ENCODE results near the gene PFKFB3.
A peak's percentile ranks its signal among the peaks of the same experiment; 100 is the strongest.

Gene PFKFB3

GRCh38 chr10:6208799-6209235, 6.1 kb downstream of the PFKFB3 start:
- H3K18ac ChIP-seq (ENCODE audit: low read length): no peak overlapping the region
- peaks cover 39% of the 10 kb centered on the region for H3K79me2 ChIP-seq (ENCODE audit: control insufficient read depth, insufficient read depth, low read length)
- no peak overlapping the region for H2BK120ac ChIP-seq (ENCODE audit: low read depth, low read length)
- WGBS (ENCODE audit: extremely low coverage, insufficient coverage, low lambda C conversion rate): no CpG with 5 or more reads among the region's 12 CpGs
- H2AK5ac ChIP-seq (ENCODE audit: low read length): no peak overlapping the region
- H3K27me3 ChIP-seq (ENCODE audit: insufficient read depth, low read length, poor library complexity): no peaks in the 10 kb centered on the region
- no peak overlapping the region for H3K4ac ChIP-seq (ENCODE audit: low read depth, low read length)
- no peak overlapping the region for H4K8ac ChIP-seq (ENCODE audit: low read depth, low read length)
- no peak overlapping the region for H3K27ac ChIP-seq (ENCODE audit: low read depth, low read length)
- H3K4me1 ChIP-seq (ENCODE audit: control insufficient read depth, low read depth, low read length): peaks cover 12% of the 10 kb centered on the region
- H2BK5ac ChIP-seq (ENCODE audit: low read length): no peak overlapping the region
- no peak overlapping the region for H3K23ac ChIP-seq (ENCODE audit: low read length)
- peaks cover 2% of the 10 kb centered on the region for H3K36me3 ChIP-seq (ENCODE audit: control insufficient read depth, insufficient read depth, low read length)
- peaks cover 31% of the 10 kb centered on the region for H3K79me1 ChIP-seq (ENCODE audit: low read length)
- H3K56ac ChIP-seq (ENCODE audit: low read length): no peak overlapping the region
- H4K5ac ChIP-seq (ENCODE audit: low read length): no peak overlapping the region
- no peak overlapping the region for H3K4me2 ChIP-seq (ENCODE audit: low read length)
- no peak overlapping the region for H2BK15ac ChIP-seq (replicated peaks; ENCODE audit: low read depth)
- no peak overlapping the region for H3K4me3 ChIP-seq (ENCODE audit: low read length)
- DNase-seq: no peak
- H3K9ac ChIP-seq (ENCODE audit: low read length): no peak overlapping the region

- Histone ChIP-seq H3K27me3 (ENCODE audit: insufficient read depth, low read length, poor library complexity) (no peaks in the 10 kb centered on the region), H3K27ac (ENCODE audit: low read depth, low read length) (no peak overlapping the region), H2BK120ac (ENCODE audit: low read depth, low read length) (no peak overlapping the region), H3K79me1 (ENCODE audit: low read length) (peaks cover 25% of the 10 kb centered on the region), H3K36me3 (ENCODE audit: control insufficient read depth, insufficient read depth, low read length) (peaks cover 6% of the 10 kb centered on the region), H2BK15ac (replicated peaks; ENCODE audit: low read depth) (no peak overlapping the region), H2BK5ac (ENCODE audit: low read length) (no peak overlapping the region), H2AK5ac (ENCODE audit: low read length) (no peak overlapping the region), H3K4me3 (ENCODE audit: low read length) (no peak overlapping the region), H3K4me1 (ENCODE audit: control insufficient read depth, low read depth, low read length) (peaks cover 6% of the 10 kb centered on the region), H3K18ac (ENCODE audit: low read length) (no peak overlapping the region), H4K8ac (ENCODE audit: low read depth, low read length) (no peak overlapping the region), H3K23ac (ENCODE audit: low read length) (no peak overlapping the region), H3K4ac (ENCODE audit: low read depth, low read length) (no peak overlapping the region), H4K5ac (ENCODE audit: low read length) (no peak overlapping the region), H3K56ac (ENCODE audit: low read length) (peak overlapping the region; percentile 53), H3K4me2 (ENCODE audit: low read length) (no peak overlapping the region), H3K9ac (ENCODE audit: low read length) (no peak overlapping the region), H3K79me2 (ENCODE audit: control insufficient read depth, insufficient read depth, low read length) (peaks cover 29% of the 10 kb centered on the region)
- no CpG with 5 or more reads among the region's 6 CpGs for WGBS (ENCODE audit: extremely low coverage, insufficient coverage, low lambda C conversion rate)
- DNase-seq: no peak
Observed at GRCh38 chr10:6211341-6211670, 8.6 kb downstream of the PFKFB3 start.

- Histone ChIP-seq H2AK5ac (ENCODE audit: low read length) (no peak overlapping the region), H3K56ac (ENCODE audit: low read length) (peak overlapping the region; percentile 53), H2BK120ac (ENCODE audit: low read depth, low read length) (no peak overlapping the region), H3K4me2 (ENCODE audit: low read length) (no peak overlapping the region), H3K18ac (ENCODE audit: low read length) (no peak overlapping the region), H2BK15ac (replicated peaks; ENCODE audit: low read depth) (no peak overlapping the region), H4K8ac (ENCODE audit: low read depth, low read length) (no peak overlapping the region), H3K4me1 (ENCODE audit: control insufficient read depth, low read depth, low read length) (peaks cover 6% of the 10 kb centered on the region), H3K27ac (ENCODE audit: low read depth, low read length) (no peak overlapping the region), H3K4me3 (ENCODE audit: low read length) (no peak overlapping the region), H3K4ac (ENCODE audit: low read depth, low read length) (no peak overlapping the region), H3K9ac (ENCODE audit: low read length) (no peak overlapping the region), H3K36me3 (ENCODE audit: control insufficient read depth, insufficient read depth, low read length) (peaks cover 6% of the 10 kb centered on the region), H2BK5ac (ENCODE audit: low read length) (no peak overlapping the region), H3K79me1 (ENCODE audit: low read length) (peaks cover 25% of the 10 kb centered on the region), H4K5ac (ENCODE audit: low read length) (no peak overlapping the region), H3K79me2 (ENCODE audit: control insufficient read depth, insufficient read depth, low read length) (peaks cover 29% of the 10 kb centered on the region), H3K23ac (ENCODE audit: low read length) (peak overlapping the region; percentile 15), H3K27me3 (ENCODE audit: insufficient read depth, low read length, poor library complexity) (no peaks in the 10 kb centered on the region)
- DNase-seq: peak; percentile 44
- WGBS (ENCODE audit: extremely low coverage, insufficient coverage, low lambda C conversion rate): no CpG with 5 or more reads among the region's 30 CpGs
Observed at GRCh38 chr10:6211671-6212635, 9.2 kb downstream of the PFKFB3 start.

- no peak overlapping the region for H3K18ac ChIP-seq (ENCODE audit: low read length)
- H3K4ac ChIP-seq (ENCODE audit: low read depth, low read length): no peak overlapping the region
- peaks cover 24% of the 10 kb centered on the region for H3K79me1 ChIP-seq (ENCODE audit: low read length)
- H3K27me3 ChIP-seq (ENCODE audit: insufficient read depth, low read length, poor library complexity): no peaks in the 10 kb centered on the region
- no peak overlapping the region for H3K23ac ChIP-seq (ENCODE audit: low read length)
- no peak overlapping the region for H3K56ac ChIP-seq (ENCODE audit: low read length)
- H3K36me3 ChIP-seq (ENCODE audit: control insufficient read depth, insufficient read depth, low read length): peaks cover 7% of the 10 kb centered on the region
- H3K4me2 ChIP-seq (ENCODE audit: low read length): no peak overlapping the region
- WGBS (ENCODE audit: extremely low coverage, insufficient coverage, low lambda C conversion rate): no CpG with 5 or more reads among the region's 3 CpGs
- DNase-seq: no peak
- H2AK5ac ChIP-seq (ENCODE audit: low read length): no peak overlapping the region
- no peak overlapping the region for H3K4me3 ChIP-seq (ENCODE audit: low read length)
- no peak overlapping the region for H2BK120ac ChIP-seq (ENCODE audit: low read depth, low read length)
- peaks cover 6% of the 10 kb centered on the region for H3K4me1 ChIP-seq (ENCODE audit: control insufficient read depth, low read depth, low read length)
- H3K27ac ChIP-seq (ENCODE audit: low read depth, low read length): no peak overlapping the region
- no peak overlapping the region for H2BK15ac ChIP-seq (replicated peaks; ENCODE audit: low read depth)
- H3K9ac ChIP-seq (ENCODE audit: low read length): no peak overlapping the region
- H3K79me2 ChIP-seq (ENCODE audit: control insufficient read depth, insufficient read depth, low read length): peaks cover 26% of the 10 kb centered on the region
- no peak overlapping the region for H4K5ac ChIP-seq (ENCODE audit: low read length)
- H2BK5ac ChIP-seq (ENCODE audit: low read length): no peak overlapping the region
- H4K8ac ChIP-seq (ENCODE audit: low read depth, low read length): no peak overlapping the region
Observed at GRCh38 chr10:6212806-6213205, 10.1 kb downstream of the PFKFB3 start.

- H3K36me3 ChIP-seq (ENCODE audit: control insufficient read depth, insufficient read depth, low read length): peaks cover 10% of the 10 kb centered on the region
Observed at GRCh38 chr10:6213257-6213905, 10.6 kb downstream of the PFKFB3 start.

More at GRCh38 chr10:6213257-6213905, 10.6 kb downstream of the PFKFB3 start:
- Histone ChIP-seq H3K4me1 (ENCODE audit: control insufficient read depth, low read depth, low read length) (peaks cover 6% of the 10 kb centered on the region), H3K79me1 (ENCODE audit: low read length) (peaks cover 23% of the 10 kb centered on the region), H2AK5ac (ENCODE audit: low read length) (no peak overlapping the region), H2BK120ac (ENCODE audit: low read depth, low read length) (no peak overlapping the region), H3K4me3 (ENCODE audit: low read length) (no peak overlapping the region), H3K27me3 (ENCODE audit: insufficient read depth, low read length, poor library complexity) (no peaks in the 10 kb centered on the region), H4K8ac (ENCODE audit: low read depth, low read length) (no peak overlapping the region), H3K56ac (ENCODE audit: low read length) (no peak overlapping the region), H2BK5ac (ENCODE audit: low read length) (no peak overlapping the region), H2BK15ac (replicated peaks; ENCODE audit: low read depth) (no peak overlapping the region), H3K4ac (ENCODE audit: low read depth, low read length) (no peak overlapping the region), H3K9ac (ENCODE audit: low read length) (no peak overlapping the region), H3K18ac (ENCODE audit: low read length) (no peak overlapping the region), H3K27ac (ENCODE audit: low read depth, low read length) (no peak overlapping the region), H4K5ac (ENCODE audit: low read length) (no peak overlapping the region), H3K23ac (ENCODE audit: low read length) (no peak overlapping the region), H3K4me2 (ENCODE audit: low read length) (no peak overlapping the region), H3K79me2 (ENCODE audit: control insufficient read depth, insufficient read depth, low read length) (peaks cover 26% of the 10 kb centered on the region)
- DNase-seq: no peak
- WGBS (ENCODE audit: extremely low coverage, insufficient coverage, low lambda C conversion rate): no CpG with 5 or more reads among the region's 17 CpGs

Measured in mesendoderm (in vitro differentiated cells).